MCF 10A (cell line): ENCODE measurements around the gene ELOB. TPM values are rescaled to one million over a fixed set of nuclear protein-coding genes. Genes with fewer than 3 reads are reported as not detected.

Experiments used
- BruUV-seq: library from RNA; stranded (reverse); fragments of 400-500 nt; replicated peaks from 2 replicates; lab custom pipeline; 2021; lab: Mats Ljungman, UMichigan
- CTCF ChIA-PET: fragments of 300-600 bp; sonication (Branson Sonifier 250); formaldehyde crosslinking; extraction: SDS; loops from one replicate; lab custom pipeline; 2021; ENCODE audit warnings: antibody characterized with exemption, inconsistent platforms; lab: Yijun Ruan, JAX
- POLR2A ChIA-PET: fragments of 300-600, 350-650 bp; sonication (Branson Sonifier 250); formaldehyde crosslinking; extraction: SDS; loops from one replicate; lab custom pipeline; 2020; ENCODE audit warnings: antibody characterized with exemption, inconsistent platforms; lab: Yijun Ruan, JAX
- DNase-seq: peaks from one replicate; pipeline ENCODE4 v3.0.0-alpha.2; 2018; ENCODE audit not compliant: unreplicated experiment
- H3K27ac Mint-ChIP-seq: one replicate; pipeline ENCODE4 v1.8.0; 2022; ENCODE audit warnings: mild to moderate bottlenecking, low read depth, mixed read lengths; ENCODE audit not compliant: unreplicated experiment
- H3K27me3 Mint-ChIP-seq: one replicate; pipeline ENCODE4 v1.8.0; 2022; ENCODE audit warnings: mixed read lengths; ENCODE audit not compliant: insufficient read depth, unreplicated experiment
- H3K36me3 Mint-ChIP-seq: one replicate; pipeline ENCODE4 v1.8.0; 2022; ENCODE audit warnings: mild to moderate bottlenecking, moderate library complexity, mixed read lengths; ENCODE audit not compliant: insufficient read depth, unreplicated experiment
- H3K4me1 Mint-ChIP-seq: one replicate; pipeline ENCODE4 v1.8.0; 2022; ENCODE audit warnings: mixed read lengths; ENCODE audit not compliant: insufficient read depth, unreplicated experiment
- H3K4me3 Mint-ChIP-seq: one replicate; pipeline ENCODE4 v1.8.0; 2022; ENCODE audit warnings: mild to moderate bottlenecking, moderate library complexity, mixed read lengths; ENCODE audit not compliant: unreplicated experiment
- H3K9me3 Mint-ChIP-seq: one replicate; pipeline ENCODE4 v1.8.0; 2022; ENCODE audit warnings: mixed read lengths; ENCODE audit not compliant: unreplicated experiment
- intact Hi-C: fragments of 100-400 bp; cut with micrococcal nuclease; formaldehyde crosslinking; loops from 2 replicates; pipeline ENCODE4 v1.14.1; 2022
- total RNA-seq: library from RNA; stranded (reverse); gene quantifications from 2 replicates; pipeline ENCODE4 v1.2.3, GENCODE V29; 2022
- TF ChIP-seq, protein P1 (sequence below): fragments of 200-600 bp; IDR thresholded peaks from one replicate; pipeline ENCODE4 v1.8.0; 2022; ENCODE audit warnings: antibody characterized with exemption, mild to moderate bottlenecking; ENCODE audit not compliant: unreplicated experiment

ELOB gene
- total RNA-seq, 1 experiment from 2014 or later: 438 TPM

DNA sequence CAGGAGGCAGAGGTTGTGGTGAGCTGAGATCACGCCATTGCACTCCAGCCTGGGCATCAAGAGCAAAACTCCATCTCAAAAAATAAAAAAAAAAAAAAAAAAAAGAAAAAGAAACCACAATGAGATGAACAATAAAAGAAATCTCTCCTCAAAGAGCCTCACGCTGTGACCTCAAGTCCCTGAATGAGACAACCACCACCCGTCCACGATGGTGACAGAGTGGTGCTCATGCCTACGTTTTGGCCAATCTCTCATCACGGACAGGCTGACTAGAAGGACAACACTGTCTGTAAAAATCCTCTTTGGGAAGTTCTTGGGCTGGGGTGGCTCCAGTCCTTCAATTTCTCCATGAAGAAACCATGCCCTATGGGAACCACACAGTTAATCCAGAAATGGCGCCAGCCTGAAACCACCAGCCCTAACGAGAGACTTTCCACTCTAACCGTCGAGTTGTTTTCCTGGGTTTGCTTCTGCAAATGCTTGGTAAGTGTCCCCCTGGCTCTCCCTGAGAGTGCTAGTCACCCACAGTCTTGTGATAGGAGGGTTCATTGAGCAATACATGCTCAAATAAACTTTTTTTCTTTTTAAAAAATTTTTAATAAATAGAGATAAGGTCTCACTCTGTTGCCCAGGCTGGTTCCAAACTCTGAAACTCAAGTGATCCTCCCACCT, 42.1 kb downstream of the ELOB start:
- no peaks in the 10 kb centered on the region for H3K4me1 Mint-ChIP-seq
- H3K27ac Mint-ChIP-seq: no peak overlapping the region
- no peak overlapping the region for H3K4me3 Mint-ChIP-seq
- TF ChIP-seq, protein P1, sequence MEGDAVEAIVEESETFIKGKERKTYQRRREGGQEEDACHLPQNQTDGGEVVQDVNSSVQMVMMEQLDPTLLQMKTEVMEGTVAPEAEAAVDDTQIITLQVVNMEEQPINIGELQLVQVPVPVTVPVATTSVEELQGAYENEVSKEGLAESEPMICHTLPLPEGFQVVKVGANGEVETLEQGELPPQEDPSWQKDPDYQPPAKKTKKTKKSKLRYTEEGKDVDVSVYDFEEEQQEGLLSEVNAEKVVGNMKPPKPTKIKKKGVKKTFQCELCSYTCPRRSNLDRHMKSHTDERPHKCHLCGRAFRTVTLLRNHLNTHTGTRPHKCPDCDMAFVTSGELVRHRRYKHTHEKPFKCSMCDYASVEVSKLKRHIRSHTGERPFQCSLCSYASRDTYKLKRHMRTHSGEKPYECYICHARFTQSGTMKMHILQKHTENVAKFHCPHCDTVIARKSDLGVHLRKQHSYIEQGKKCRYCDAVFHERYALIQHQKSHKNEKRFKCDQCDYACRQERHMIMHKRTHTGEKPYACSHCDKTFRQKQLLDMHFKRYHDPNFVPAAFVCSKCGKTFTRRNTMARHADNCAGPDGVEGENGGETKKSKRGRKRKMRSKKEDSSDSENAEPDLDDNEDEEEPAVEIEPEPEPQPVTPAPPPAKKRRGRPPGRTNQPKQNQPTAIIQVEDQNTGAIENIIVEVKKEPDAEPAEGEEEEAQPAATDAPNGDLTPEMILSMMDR: no peak
- DNase-seq: no peak
- H3K9me3 Mint-ChIP-seq: no peaks in the 10 kb centered on the region
- H3K36me3 Mint-ChIP-seq: no peaks in the 10 kb centered on the region
- no peaks in the 10 kb centered on the region for H3K27me3 Mint-ChIP-seq
- BruUV-seq: no TSS peak
- intact Hi-C loops: no loop called here
- CTCF ChIA-PET: interaction anchor here (0.6 kb wide), 1 partner anchor 18 kb away, joined by 3 read pairs; no protein-coding TSS in a partner anchor
- POLR2A ChIA-PET: no interaction called here

DNA sequence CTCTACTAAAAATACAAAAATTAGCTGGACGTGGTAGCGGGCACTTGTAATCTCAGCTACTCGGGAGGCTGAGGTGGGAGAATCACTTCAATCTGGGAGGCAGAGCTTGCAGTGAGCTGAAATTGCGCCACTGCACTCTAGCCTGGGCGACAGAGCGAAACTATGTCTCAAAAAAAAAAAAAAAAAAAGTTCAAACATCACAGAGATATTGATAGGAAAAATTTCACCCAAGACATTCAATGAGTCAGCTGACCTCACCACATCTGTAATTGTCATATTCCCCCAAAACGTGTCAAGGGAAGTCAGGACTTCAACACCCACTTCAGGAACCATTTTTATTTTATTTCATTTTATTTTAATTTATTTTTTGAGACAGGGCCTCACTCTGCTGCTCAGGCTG, 49.0 kb downstream of the ELOB start:
- TF ChIP-seq, protein P1: no peak
- Mint-ChIP-seq H3K27ac (no peak overlapping the region), H3K36me3 (no peaks in the 10 kb centered on the region), H3K27me3 (no peaks in the 10 kb centered on the region), H3K9me3 (no peaks in the 10 kb centered on the region), H3K4me3 (no peak overlapping the region), H3K4me1 (peaks cover 4% of the 10 kb centered on the region)
- CTCF ChIA-PET: interaction anchor here (0.8 to 1.4 kb wide), 2 partner anchors 12 to 168 kb away, joined by 3 read pairs; no protein-coding TSS in a partner anchor
- no peak for DNase-seq
- intact Hi-C loops: no loop called here
- POLR2A ChIA-PET: interaction anchor here (0.6 to 2.1 kb wide), 4 partner anchors 10 to 41 kb away, joined by 3 to 5 read pairs (median 3); partner anchors contain the start of gene SRRM2
- BruUV-seq: no TSS peak

DNA sequence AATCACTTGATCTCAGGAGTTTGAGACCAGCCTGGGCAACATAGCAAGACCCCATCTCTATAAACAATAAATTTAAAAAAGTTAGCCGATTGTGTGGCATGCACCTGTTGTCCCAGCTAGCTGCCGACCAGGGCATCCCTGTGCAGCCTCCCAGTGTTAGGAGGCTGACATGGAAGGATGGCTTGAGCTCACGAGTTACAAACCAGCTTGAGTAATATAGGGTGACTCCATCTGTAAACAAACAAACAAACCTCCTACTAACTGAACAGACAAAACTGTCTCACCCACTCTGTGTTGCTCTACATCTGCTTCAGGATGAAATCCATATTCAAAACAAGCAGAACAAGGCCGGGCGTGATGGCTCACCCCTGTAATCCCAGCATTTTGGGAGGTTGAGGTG, 50.2 kb downstream of the ELOB start:
- intact Hi-C loops: no loop called here
- ChIA-PET CTCF (no interaction called here), POLR2A (interaction anchor here (0.6 to 2.1 kb wide), 4 partner anchors 11 to 1753 kb away, joined by 3 to 5 read pairs (median 3); partner anchors contain the start of gene SRRM2)
- H3K4me3 Mint-ChIP-seq: no peak overlapping the region
- H3K4me1 Mint-ChIP-seq: peaks cover 6% of the 10 kb centered on the region
- no peaks in the 10 kb centered on the region for H3K9me3 Mint-ChIP-seq
- TF ChIP-seq, protein P1: no peak
- no TSS peak for BruUV-seq
- H3K27ac Mint-ChIP-seq: no peak overlapping the region
- H3K36me3 Mint-ChIP-seq: no peaks in the 10 kb centered on the region
- DNase-seq: no peak
- H3K27me3 Mint-ChIP-seq: no peaks in the 10 kb centered on the region

DNA sequence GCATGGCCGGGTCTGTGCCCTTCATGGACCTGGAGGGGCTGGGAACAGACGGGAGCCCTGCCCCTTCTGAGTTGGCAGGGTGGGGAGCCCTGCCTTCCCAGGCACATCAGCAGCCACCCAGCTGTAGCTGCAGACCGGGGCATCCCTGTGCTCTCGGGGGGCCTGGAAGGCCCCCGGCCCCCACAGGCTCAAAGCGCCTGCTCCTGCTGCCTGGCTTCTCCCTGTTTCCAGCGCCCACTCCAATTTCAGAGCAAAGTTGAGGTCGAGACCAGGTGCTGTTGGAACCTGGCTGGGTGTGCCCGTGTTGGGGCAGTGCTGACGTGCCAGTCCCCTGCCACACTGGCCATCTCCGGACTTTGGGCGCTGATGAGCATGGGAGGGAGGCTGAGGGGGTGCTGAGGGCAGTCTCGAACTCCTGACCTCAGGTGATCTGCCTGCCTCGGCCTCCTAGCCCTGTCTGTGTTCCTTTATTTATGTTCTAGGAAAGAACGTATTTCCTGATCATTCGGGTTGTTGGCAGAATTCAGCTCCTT, 52.2 kb downstream of the ELOB start:
- no peak overlapping the region for H3K27ac Mint-ChIP-seq
- no peak for DNase-seq
- no TSS peak for BruUV-seq
- H3K9me3 Mint-ChIP-seq: no peaks in the 10 kb centered on the region
- TF ChIP-seq, protein P1: no peak
- ChIA-PET POLR2A (interaction anchor here (0.8 to 2.7 kb wide), 3 partner anchors 28 to 143 kb away, joined by 3 to 9 read pairs (median 7); partner anchors contain the start of gene SRRM2), CTCF (interaction anchor here (1.0 kb wide), 1 partner anchor 202 kb away, joined by 3 read pairs; no protein-coding TSS in a partner anchor)
- no peak overlapping the region for H3K4me3 Mint-ChIP-seq
- no peaks in the 10 kb centered on the region for H3K36me3 Mint-ChIP-seq
- H3K27me3 Mint-ChIP-seq: no peaks in the 10 kb centered on the region
- intact Hi-C loops: no loop called here
- peaks cover 6% of the 10 kb centered on the region for H3K4me1 Mint-ChIP-seq
